Skeletal muscle tissue (tissue), 4 donors: ENCODE results near the gene BEST4. TPM values are rescaled to one million over a fixed set of nuclear protein-coding genes. Genes with fewer than 3 reads are reported as not detected.
"Not testable (repeated sequence)": the region's sequence is repeated elsewhere in the genome, so short reads cannot be mapped to it uniquely, and the experiment has no call there.

Experiments
- H3K27ac ChIP-seq: one replicate; pipeline ENCODE4 v1.7.0; 2013; ENCODE audit warnings: mild to moderate bottlenecking, low read depth, low read length, inconsistent platforms
- H3K27me3 ChIP-seq, 3 donors: one replicate each; pipeline ENCODE4 v1.7.0; 2013; ENCODE audit warnings: low read length in 3 of 3; ENCODE audit not compliant: control insufficient read depth in 3 of 3, insufficient read depth in 3 of 3
- H3K36me3 ChIP-seq, 3 donors: one replicate each; pipeline ENCODE4 v1.7.0; 2013; ENCODE audit warnings: low read length in 3 of 3; ENCODE audit not compliant: control insufficient read depth in 3 of 3, insufficient read depth in 3 of 3
- H3K4me1 ChIP-seq, 3 donors: one replicate each; pipeline ENCODE4 v1.7.0; 2013; ENCODE audit warnings: low read length in 3 of 3, mild to moderate bottlenecking in 3 of 3; ENCODE audit not compliant: control insufficient read depth in 3 of 3, insufficient read depth in 3 of 3
- H3K4me3 ChIP-seq, 3 donors: one replicate each; pipeline ENCODE4 v1.7.0; 2013; ENCODE audit warnings: low read length in 3 of 3
- H3K9ac ChIP-seq, 3 donors: one replicate each; pipeline ENCODE4 v1.7.0; 2013; ENCODE audit warnings: low read length in 3 of 3, mild to moderate bottlenecking in 3 of 3, moderate library complexity in 2 of 3, low read depth in 1 of 3
- H3K9me3 ChIP-seq, 3 donors: one replicate each; pipeline ENCODE4 v1.7.0; 2013; ENCODE audit warnings: low read length in 3 of 3; ENCODE audit not compliant: control insufficient read depth in 3 of 3
- total RNA-seq: library from RNA; depleted of rRNA; stranded (reverse); fragments of >200 nt; gene quantifications from one replicate; pipeline ENCODE4 v1.2.3, GENCODE V29; 2014
- donor health status: Osteomylitis.

Gene BEST4
- total RNA-seq, 1 donor from 2014 or later = not detected

DNA sequence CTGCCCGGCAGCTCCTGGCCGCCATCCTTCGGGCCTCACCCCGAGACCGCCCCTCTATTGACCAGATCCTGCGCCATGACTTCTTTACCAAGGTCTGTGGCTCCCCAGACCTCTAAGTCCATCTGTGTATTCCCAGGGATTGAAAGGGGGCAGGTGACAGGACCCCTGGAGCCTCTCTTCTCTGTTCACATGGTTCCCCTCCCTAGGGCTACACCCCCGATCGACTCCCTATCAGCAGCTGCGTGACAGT lies 15.0 kb upstream of the BEST4 start:
- Histone ChIP-seq H3K27me3 (no peaks in the 10 kb centered on the region), H3K9me3 (no peaks in the 10 kb centered on the region), H3K36me3 (peaks cover 23 to 38% (median 30%) of the 10 kb centered on the region in 3 donors), H3K4me3 (no peak overlapping the region), H3K9ac (peak overlapping the region in 1 of 3 donors; percentile 7), H3K4me1 (peaks cover 37 to 71% (median 64%) of the 10 kb centered on the region in 3 donors), H3K27ac (peak overlapping the region; percentile 55)

DNA sequence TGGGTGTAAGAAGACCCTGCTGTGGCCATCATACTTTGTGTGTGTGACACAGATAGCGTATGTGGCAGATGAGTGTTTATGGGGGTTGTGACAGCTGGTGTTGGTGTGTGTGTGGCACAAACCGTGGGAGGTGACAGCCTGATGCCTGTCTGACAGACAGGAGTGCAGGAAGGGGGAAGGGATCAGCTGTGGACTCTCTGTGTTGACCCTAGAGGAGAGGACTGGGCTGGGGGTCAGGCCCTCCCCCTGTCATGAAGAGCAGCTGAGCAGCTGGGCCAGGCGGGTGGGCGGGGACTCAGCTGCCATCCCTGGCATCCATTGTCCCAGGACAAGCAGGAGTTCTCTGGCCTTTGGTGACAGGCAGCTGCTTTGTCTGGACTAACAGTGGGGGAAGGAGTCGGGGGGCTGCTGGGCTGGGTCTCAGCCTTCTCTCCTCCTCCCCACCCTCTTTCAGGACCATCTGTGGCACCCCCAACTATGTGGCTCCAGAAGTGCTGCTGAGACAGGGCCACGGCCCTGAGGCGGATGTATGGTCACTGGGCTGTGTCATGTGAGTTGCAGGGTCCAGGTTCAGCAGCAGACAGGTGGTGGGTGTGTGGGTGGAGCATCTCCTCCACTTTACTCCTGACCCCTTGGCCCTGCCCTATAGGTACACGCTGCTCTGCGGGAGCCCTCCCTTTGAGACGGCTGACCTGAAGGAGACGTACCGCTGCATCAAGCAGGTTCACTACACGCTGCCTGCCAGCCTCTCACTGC lies 14.5 kb upstream of the BEST4 start:
- H3K9me3 ChIP-seq = no peaks in the 10 kb centered on the region
- H3K27me3 ChIP-seq = no peaks in the 10 kb centered on the region
- H3K36me3 ChIP-seq = peaks cover 23 to 38% (median 30%) of the 10 kb centered on the region in 3 donors
- H3K9ac ChIP-seq = peak overlapping the region; percentile 16 to 70 (median 54)
- H3K4me1 ChIP-seq = peaks cover 32 to 66% (median 59%) of the 10 kb centered on the region in 3 donors
- H3K4me3 ChIP-seq = peak overlapping the region; percentile 59 to 79 (median 60)
- peak overlapping the region; percentile 55 for H3K27ac ChIP-seq

DNA sequence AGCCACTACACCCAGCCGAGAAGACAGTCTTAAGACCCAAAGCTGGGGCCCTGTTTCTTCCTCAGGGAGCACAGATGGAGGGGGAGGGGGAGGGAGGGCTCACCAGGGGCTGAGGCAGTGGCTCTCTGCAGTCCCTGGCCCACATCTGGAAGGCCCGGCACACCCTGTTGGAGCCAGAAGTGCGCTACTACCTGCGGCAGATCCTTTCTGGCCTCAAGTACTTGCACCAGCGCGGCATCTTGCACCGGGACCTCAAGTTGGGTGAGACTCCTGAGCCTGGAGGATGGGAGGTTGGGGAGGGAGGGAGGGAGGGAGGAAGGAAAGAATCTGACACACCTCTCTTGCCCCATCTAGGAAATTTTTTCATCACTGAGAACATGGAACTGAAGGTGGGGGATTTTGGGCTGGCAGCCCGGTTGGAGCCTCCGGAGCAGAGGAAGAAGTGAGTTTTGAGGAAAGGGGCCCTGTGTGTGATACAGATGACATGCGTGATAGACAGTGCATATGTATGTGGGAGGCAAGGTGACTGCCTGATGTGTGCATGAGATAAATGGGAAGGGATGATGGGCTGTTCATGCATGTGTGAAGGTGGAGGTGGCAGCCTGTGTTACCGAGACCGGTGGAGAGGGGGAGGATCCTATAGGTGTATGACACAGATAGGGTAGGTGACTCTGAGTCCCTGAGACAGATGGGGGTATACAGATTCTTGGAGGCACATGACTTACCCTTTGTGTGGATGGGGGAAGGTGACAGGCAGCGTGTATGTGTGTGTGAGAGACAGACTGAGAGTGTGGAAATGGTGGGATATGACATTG lies 13.7 kb upstream of the BEST4 start:
- Histone ChIP-seq H3K9me3 (no peaks in the 10 kb centered on the region), H3K9ac (peak overlapping the region; percentile 16 to 70 (median 54)), H3K27ac (peak overlapping the region; percentile 55), H3K36me3 (peaks cover 23 to 38% (median 27%) of the 10 kb centered on the region in 3 donors), H3K4me1 (peaks cover 24 to 59% (median 52%) of the 10 kb centered on the region in 3 donors), H3K27me3 (no peaks in the 10 kb centered on the region), H3K4me3 (peak overlapping the region; percentile 59 to 79 (median 60))

DNA sequence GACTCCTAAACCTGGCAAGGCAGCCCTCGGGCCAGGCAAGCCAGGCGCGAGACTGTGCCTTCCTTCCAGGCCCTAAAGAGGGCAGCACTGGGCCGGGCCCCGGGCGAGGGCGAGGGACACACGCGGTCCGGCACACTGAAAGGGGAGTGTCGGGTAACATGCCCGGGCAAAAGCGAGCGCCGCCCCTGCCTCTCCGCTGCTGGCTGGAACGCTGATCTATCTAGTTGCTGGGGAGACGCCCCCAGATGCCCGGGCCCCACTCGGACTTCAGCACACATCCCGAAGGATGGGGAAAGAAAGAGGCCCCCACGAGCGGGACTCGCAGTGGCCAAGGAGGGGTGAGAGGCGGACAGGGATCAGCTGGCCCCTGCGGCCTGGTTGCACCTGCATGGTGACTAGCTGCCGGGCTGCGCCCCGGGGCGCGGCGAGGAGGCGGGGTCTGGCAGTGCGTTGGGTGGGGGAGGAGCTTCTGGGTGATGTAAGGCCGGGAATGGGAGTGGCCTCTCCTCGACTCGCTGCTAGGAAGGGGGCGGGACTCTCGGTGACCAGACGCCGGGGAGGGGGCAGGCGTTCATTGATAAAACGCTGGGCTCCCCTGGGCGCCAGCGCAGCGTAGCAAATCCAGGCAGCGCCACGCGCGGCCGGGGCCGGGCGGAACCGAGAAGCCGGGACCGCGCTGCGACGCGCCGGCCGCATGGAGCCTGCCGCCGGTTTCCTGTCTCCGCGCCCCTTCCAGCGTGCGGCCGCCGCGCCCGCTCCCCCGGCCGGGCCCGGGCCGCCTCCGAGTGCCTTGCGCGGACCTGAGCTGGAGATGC lies 12.0 kb upstream of the BEST4 start, which contains the start of gene PLK3:
PLK3 (plus strand) TSS at position 608 of the 815 bp plus-strand sequence; CDS start at position 695, 87 bp downstream.
- Histone ChIP-seq H3K27me3 (no peaks in the 10 kb centered on the region), H3K4me3 (peak within 1 kb of the TSS; percentile 77 to 78 (median 78)), H3K27ac (peak within 1 kb of the TSS; percentile 93), H3K9me3 (no peaks in the 10 kb centered on the region), H3K9ac (peak within 1 kb of the TSS; percentile 83 to 92 (median 88)), H3K4me1 (peaks cover 17 to 45% (median 37%) of the 10 kb centered on the region in 3 donors), H3K36me3 (peaks cover 17 to 28% (median 19%) of the 10 kb centered on the region in 3 donors)

DNA sequence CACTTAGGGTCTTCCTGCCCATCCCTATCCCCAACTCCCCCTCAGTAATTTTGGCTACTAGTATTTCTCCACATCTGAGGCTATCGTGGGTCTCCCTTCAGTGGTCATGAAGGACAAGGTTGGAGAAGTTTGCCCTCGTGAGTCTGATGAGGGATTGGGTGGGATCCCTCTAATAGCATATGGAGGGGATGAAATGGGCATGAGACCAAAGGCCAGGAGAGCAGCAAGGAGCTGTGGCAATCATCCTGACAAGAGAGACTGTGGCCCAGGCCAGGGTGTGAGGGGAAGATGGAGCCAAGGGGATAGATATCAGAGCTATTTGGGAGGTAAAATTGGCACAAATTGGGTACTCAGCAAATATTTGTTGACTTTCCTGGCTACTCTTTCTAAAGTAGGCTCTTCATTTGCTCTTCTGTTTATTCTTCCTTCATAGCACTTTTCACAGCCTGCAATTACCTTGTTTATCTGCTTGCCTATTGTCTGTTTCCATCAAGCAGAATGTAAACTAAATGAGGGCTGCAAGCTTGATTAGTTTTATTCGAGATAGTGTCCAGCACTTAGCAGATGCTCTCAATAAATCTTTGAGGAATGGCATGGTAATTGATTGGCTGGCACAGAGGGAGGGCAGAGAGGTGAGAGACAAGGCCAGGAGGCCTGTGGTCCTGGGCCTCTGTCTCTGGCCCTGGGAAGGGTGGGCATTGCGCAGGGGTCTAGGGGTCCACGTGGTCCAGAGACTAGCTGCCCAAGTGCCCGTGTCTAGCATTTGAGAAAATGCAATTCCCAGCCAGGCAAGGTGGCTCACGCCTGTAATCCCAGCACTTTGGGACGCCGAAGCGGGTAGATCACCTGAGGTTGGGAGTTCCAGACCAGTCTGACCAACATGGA lies 10.8 kb upstream of the BEST4 start:
- Histone ChIP-seq H3K4me1 (peaks cover 17 to 39% (median 29%) of the 10 kb centered on the region in 3 donors), H3K36me3 (peaks cover 7 to 18% (median 13%) of the 10 kb centered on the region in 3 donors), H3K27ac (peak overlapping the region; percentile 93), H3K4me3 (no peak overlapping the region), H3K27me3 (no peaks in the 10 kb centered on the region), H3K9ac (no peak overlapping the region), H3K9me3 (no peaks in the 10 kb centered on the region)

DNA sequence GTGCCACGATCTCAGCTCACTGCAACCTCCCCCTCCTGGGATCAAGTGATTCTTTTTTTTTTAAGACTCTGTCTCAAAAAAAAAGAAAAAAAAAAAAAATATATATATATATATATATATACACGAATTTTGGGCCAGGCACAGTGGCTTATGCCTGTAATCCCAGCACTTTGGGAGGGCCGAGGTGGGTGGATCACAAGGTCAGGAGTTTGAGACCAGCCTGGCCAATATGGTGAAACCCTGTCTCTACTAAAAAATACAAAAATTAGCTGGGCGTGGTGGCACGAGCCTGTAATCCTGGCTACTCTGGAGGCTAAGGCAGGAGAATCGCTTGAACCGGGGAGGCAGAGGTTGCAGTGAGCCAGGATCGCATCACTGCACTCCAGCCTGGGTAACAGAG lies 9.9 kb upstream of the BEST4 start:
- H3K9ac ChIP-seq, H3K4me3 ChIP-seq, H3K27me3 ChIP-seq, H3K27ac ChIP-seq, H3K9me3 ChIP-seq: not testable (repeated sequence)
- peaks cover 12 to 31% (median 21%) of the 10 kb centered on the region in 3 donors for H3K4me1 ChIP-seq
- peaks cover 2 to 10% (median 9%) of the 10 kb centered on the region in 3 donors for H3K36me3 ChIP-seq

DNA sequence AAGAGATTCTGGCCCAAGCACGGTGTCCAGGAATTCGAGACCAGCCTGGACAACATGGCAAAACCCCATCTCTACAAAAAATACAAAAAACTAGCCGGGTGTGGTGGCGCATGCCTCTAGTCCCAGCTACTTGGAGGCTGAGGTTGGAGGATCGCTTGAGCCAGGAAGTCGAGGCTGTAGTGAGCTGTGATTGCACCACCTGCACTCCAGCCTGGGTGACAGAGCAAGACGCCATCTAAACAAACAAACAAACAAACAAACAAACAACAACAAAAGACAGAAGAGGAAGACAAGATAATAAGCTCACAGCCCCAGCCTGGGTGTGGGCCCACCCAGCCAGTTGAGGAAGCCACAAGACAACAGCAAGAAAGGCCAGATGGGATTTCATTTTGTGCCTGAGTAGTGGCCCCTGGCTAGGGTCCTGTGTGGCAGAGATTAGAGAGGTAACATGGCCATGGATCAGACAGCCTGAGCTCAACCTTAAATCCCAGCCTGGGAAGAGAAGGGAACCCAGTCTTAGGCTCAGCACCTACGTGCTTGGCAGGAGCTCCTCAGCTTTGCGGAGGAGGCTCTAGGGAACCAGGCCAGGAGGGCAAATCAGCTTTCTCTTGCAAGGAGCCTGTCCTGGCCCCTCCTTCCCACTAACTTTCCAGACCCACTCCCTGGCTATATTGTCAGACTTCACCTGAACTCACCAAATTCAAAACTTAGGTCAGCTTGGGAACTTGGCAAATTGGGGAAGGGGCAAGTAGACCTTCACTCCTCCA lies 4.9 kb upstream of the BEST4 start:
- Histone ChIP-seq H3K27me3 (no peaks in the 10 kb centered on the region), H3K36me3 (no peaks in the 10 kb centered on the region), H3K27ac (no peak overlapping the region), H3K4me3 (no peak overlapping the region), H3K9me3 (no peaks in the 10 kb centered on the region), H3K4me1 (no peaks in the 10 kb centered on the region), H3K9ac (no peak overlapping the region)

DNA sequence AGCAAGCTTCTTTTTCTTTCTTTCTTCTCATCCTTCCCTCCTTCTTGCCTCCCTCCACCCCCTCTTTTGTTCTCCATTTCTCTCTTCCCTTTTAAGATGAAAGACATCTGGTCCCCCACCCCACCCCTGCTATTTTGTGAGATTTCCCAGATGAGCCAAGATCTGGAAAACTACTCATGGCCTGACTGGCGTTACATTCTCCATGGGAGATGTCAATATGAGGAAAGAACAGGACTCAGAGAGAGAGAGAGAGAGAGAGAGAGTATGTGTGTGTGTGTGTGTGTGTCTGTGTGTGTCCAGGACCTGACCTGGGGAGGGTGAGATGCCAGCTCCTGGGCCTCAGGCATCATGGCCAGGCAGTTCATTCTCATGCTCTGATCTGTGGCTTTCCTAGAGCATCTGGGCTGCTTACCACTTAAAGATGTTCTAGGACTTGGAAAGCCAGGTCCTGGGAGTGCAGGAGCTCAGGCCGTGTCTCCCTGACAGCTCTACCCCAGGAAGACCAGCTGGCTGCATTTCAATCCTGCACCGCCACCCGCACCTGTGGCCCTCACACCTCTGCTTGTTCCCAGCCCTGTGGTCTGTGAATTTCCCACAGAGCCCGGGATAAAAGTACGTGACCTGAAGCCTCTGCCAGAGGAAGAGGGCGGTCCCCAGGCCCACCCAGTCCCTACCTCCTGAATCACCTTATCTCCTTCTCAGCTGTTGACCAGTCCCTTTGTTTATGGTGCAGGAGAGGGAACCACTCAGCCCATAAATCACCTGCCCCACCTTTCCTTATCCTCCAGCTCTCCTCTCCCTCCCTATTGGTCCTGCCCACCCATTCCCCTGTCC lies 3.2 kb upstream of the BEST4 start:
- Histone ChIP-seq H3K9me3 (no peaks in the 10 kb centered on the region), H3K27me3 (no peaks in the 10 kb centered on the region), H3K36me3 (no peaks in the 10 kb centered on the region), H3K27ac (no peak overlapping the region), H3K9ac (no peak overlapping the region), H3K4me1 (peaks cover 5 to 6% (median 5%) of the 10 kb centered on the region in 3 donors), H3K4me3 (no peak overlapping the region)
